GM18951 (cell line): ENCODE measurements around the gene EPRS1.

Experiments
- POLR2A ChIP-seq: IDR thresholded peaks from 4 replicates; pipeline ENCODE4 v1.6.1; 2011; ENCODE audit warnings: mild to moderate bottlenecking; ENCODE audit not compliant: insufficient read length, insufficient read depth; ENCODE audit errors: extremely low read depth
- in situ Hi-C: fragments of 300-500 bp; cut with MboI; formaldehyde crosslinking; loops from one replicate; pipeline ENCODE4 v1.12.0; 2022; ENCODE audit warnings: low sequenced_read_pairs, mixed read lengths, inconsistent platforms; ENCODE audit not compliant: unreplicated experiment

Gene EPRS1

GRCh38 chr1:220011620-220012019 is 34.7 kb downstream of the EPRS1 start:
- in situ Hi-C loops: no loop called here
- no peak for TF ChIP-seq POLR2A

- no peak for TF ChIP-seq POLR2A
- in situ Hi-C loops: no loop called here
Measured at GRCh38 chr1:220007438-220007837, 38.9 kb downstream of the EPRS1 start.

GRCh38 chr1:220005489-220005888 is 40.8 kb downstream of the EPRS1 start:
- in situ Hi-C loops: no loop called here

GRCh38 chr1:220003610-220004299 is 42.5 kb downstream of the EPRS1 start:
- in situ Hi-C loops: no loop called here
- TF ChIP-seq POLR2A: no peak

More at GRCh38 chr1:220005489-220005888, 40.8 kb downstream of the EPRS1 start:
- no peak for TF ChIP-seq POLR2A

GRCh38 chr1:220003015-220003414 is 43.3 kb downstream of the EPRS1 start:
- no peak for TF ChIP-seq POLR2A
- in situ Hi-C loops: no loop called here

- in situ Hi-C loops: no loop called here
- TF ChIP-seq POLR2A: no peak
Measured at GRCh38 chr1:220001095-220001501, 45.2 kb downstream of the EPRS1 start.

GRCh38 chr1:219999821-220000220 is 46.5 kb downstream of the EPRS1 start:
- no peak for TF ChIP-seq POLR2A
- in situ Hi-C loops: no loop called here
